ENCODE results near the gene SSTR3. TPM values are rescaled to one million over a fixed set of nuclear protein-coding genes. Genes with fewer than 3 reads are reported as not detected.

The SSTR3 gene
- total RNA-seq, 1 donor from 2014 or later = 2.4 TPM

GRCh38 chr22:37230673-37231405 lies 18.6 kb upstream of the SSTR3 start:
- TF ChIP-seq CTCF (conservative IDR thresholded peaks at IDR 0.05) = no peak
- no peak overlapping the region for H3K4me3 Mint-ChIP-seq
- no peaks in the 10 kb centered on the region for H3K9me3 Mint-ChIP-seq
- no peaks in the 10 kb centered on the region for H3K4me1 Mint-ChIP-seq (ENCODE audit: unreplicated experiment)
- H3K27ac Mint-ChIP-seq = no peak overlapping the region
- no peaks in the 10 kb centered on the region for H3K36me3 Mint-ChIP-seq
- H3K27me3 Mint-ChIP-seq = peaks cover 8% of the 10 kb centered on the region
- DNase-seq (ENCODE audit: extremely low spot score, unreplicated experiment) = no peak

GRCh38 chr22:37229805-37230672 lies 17.8 kb upstream of the SSTR3 start:
- no peaks in the 10 kb centered on the region for H3K36me3 Mint-ChIP-seq
- H3K9me3 Mint-ChIP-seq = no peaks in the 10 kb centered on the region
- peaks cover 15% of the 10 kb centered on the region for H3K27me3 Mint-ChIP-seq
- H3K4me3 Mint-ChIP-seq = no peak overlapping the region
- no peak overlapping the region for H3K27ac Mint-ChIP-seq
- no peaks in the 10 kb centered on the region for H3K4me1 Mint-ChIP-seq (ENCODE audit: unreplicated experiment)
- no peak for TF ChIP-seq CTCF (conservative IDR thresholded peaks at IDR 0.05)
- DNase-seq (ENCODE audit: extremely low spot score, unreplicated experiment) = no peak

GRCh38 chr22:37229012-37229804 lies 16.9 kb upstream of the SSTR3 start:
- H3K9me3 Mint-ChIP-seq = no peaks in the 10 kb centered on the region
- no peak for TF ChIP-seq CTCF (conservative IDR thresholded peaks at IDR 0.05)
- DNase-seq (ENCODE audit: extremely low spot score, unreplicated experiment) = no peak
- H3K27ac Mint-ChIP-seq = no peak overlapping the region
- peaks cover 12% of the 10 kb centered on the region for H3K27me3 Mint-ChIP-seq
- no peaks in the 10 kb centered on the region for H3K4me1 Mint-ChIP-seq (ENCODE audit: unreplicated experiment)
- no peaks in the 10 kb centered on the region for H3K36me3 Mint-ChIP-seq
- no peak overlapping the region for H3K4me3 Mint-ChIP-seq

GRCh38 chr22:37228106-37229011 lies 16.1 kb upstream of the SSTR3 start:
- DNase-seq (ENCODE audit: extremely low spot score, unreplicated experiment) = no peak
- Mint-ChIP-seq H3K27me3 (peaks cover 17% of the 10 kb centered on the region), H3K4me1 (ENCODE audit: unreplicated experiment) (no peaks in the 10 kb centered on the region), H3K36me3 (no peaks in the 10 kb centered on the region), H3K9me3 (no peaks in the 10 kb centered on the region), H3K4me3 (no peak overlapping the region), H3K27ac (no peak overlapping the region)
- TF ChIP-seq CTCF (conservative IDR thresholded peaks at IDR 0.05) = no peak

GRCh38 chr22:37226514-37226913 lies 14.2 kb upstream of the SSTR3 start:
- no peak for TF ChIP-seq CTCF (conservative IDR thresholded peaks at IDR 0.05)
- H3K27ac Mint-ChIP-seq = no peak overlapping the region
- no peak for DNase-seq (ENCODE audit: extremely low spot score, unreplicated experiment)
- peaks cover 19% of the 10 kb centered on the region for H3K27me3 Mint-ChIP-seq
- H3K4me3 Mint-ChIP-seq = no peak overlapping the region
- peaks cover 2% of the 10 kb centered on the region for H3K9me3 Mint-ChIP-seq
- no peaks in the 10 kb centered on the region for H3K4me1 Mint-ChIP-seq (ENCODE audit: unreplicated experiment)
- no peaks in the 10 kb centered on the region for H3K36me3 Mint-ChIP-seq
